ENCODE data around the gene CACNG5.
"Not testable (repeated sequence)": the region's sequence is repeated elsewhere in the genome, so short reads cannot be mapped to it uniquely, and the experiment has no call there.

CACNG5 gene

GRCh38 chr17:66903296-66903695 lies 68.4 kb downstream of the CACNG5 start:
- in situ Hi-C loops (cut with HindIII; ENCODE audit: low sequenced_read_pairs) = not testable (repeated sequence)

GRCh38 chr17:66903781-66904180 lies 68.9 kb downstream of the CACNG5 start:
- in situ Hi-C loops (cut with HindIII; ENCODE audit: low sequenced_read_pairs) = no loop called here

GRCh38 chr17:66904760-66905624 lies 70.1 kb downstream of the CACNG5 start:
- in situ Hi-C loops (cut with HindIII; ENCODE audit: low sequenced_read_pairs) = no loop called here

GRCh38 chr17:66906321-66907278 lies 71.7 kb downstream of the CACNG5 start:
- in situ Hi-C loops (cut with HindIII; ENCODE audit: low sequenced_read_pairs) = no loop called here

GRCh38 chr17:66909804-66910373 lies 75.0 kb downstream of the CACNG5 start:
- in situ Hi-C loops (cut with HindIII; ENCODE audit: low sequenced_read_pairs) = no loop called here

GRCh38 chr17:66910651-66911285 lies 75.9 kb downstream of the CACNG5 start:
- in situ Hi-C loops (cut with HindIII; ENCODE audit: low sequenced_read_pairs) = no loop called here

- in situ Hi-C loops (cut with HindIII; ENCODE audit: low sequenced_read_pairs) = no loop called here
These were observed 80.3 kb downstream of the CACNG5 start for GRCh38 chr17:66915204-66915611.

- in situ Hi-C loops (cut with HindIII; ENCODE audit: low sequenced_read_pairs) = no loop called here
These were observed 80.9 kb downstream of the CACNG5 start for GRCh38 chr17:66915792-66916191.

GRCh38 chr17:66916946-66917345 lies 82.0 kb downstream of the CACNG5 start:
- in situ Hi-C loops (cut with HindIII; ENCODE audit: low sequenced_read_pairs) = no loop called here

- in situ Hi-C loops (cut with HindIII; ENCODE audit: low sequenced_read_pairs) = no loop called here
These were observed 84.0 kb downstream of the CACNG5 start for GRCh38 chr17:66918896-66919295.

- in situ Hi-C loops (cut with HindIII; ENCODE audit: low sequenced_read_pairs) = no loop called here
These were observed 85.5 kb downstream of the CACNG5 start for GRCh38 chr17:66920435-66920834.

GRCh38 chr17:66920950-66921349 lies 86.0 kb downstream of the CACNG5 start:
- in situ Hi-C loops (cut with HindIII; ENCODE audit: low sequenced_read_pairs) = no loop called here

GRCh38 chr17:66923886-66924285 lies 89.0 kb downstream of the CACNG5 start:
- in situ Hi-C loops (cut with HindIII; ENCODE audit: low sequenced_read_pairs) = no loop called here

GRCh38 chr17:66925811-66926500 lies 91.0 kb downstream of the CACNG5 start:
- in situ Hi-C loops (cut with HindIII; ENCODE audit: low sequenced_read_pairs) = no loop called here

GRCh38 chr17:66928949-66929348 lies 94.0 kb downstream of the CACNG5 start:
- in situ Hi-C loops (cut with HindIII; ENCODE audit: low sequenced_read_pairs) = no loop called here

GRCh38 chr17:66929591-66929990 lies 94.7 kb downstream of the CACNG5 start:
- in situ Hi-C loops (cut with HindIII; ENCODE audit: low sequenced_read_pairs) = no loop called here

GRCh38 chr17:66930933-66931332 lies 96.0 kb downstream of the CACNG5 start:
- in situ Hi-C loops (cut with HindIII; ENCODE audit: low sequenced_read_pairs) = no loop called here

GRCh38 chr17:66932311-66932710 lies 97.4 kb downstream of the CACNG5 start:
- in situ Hi-C loops (cut with HindIII; ENCODE audit: low sequenced_read_pairs) = no loop called here

GRCh38 chr17:66934040-66934439 lies 99.1 kb downstream of the CACNG5 start:
- in situ Hi-C loops (cut with HindIII; ENCODE audit: low sequenced_read_pairs) = no loop called here
